Tongue (tissue), 2 donors: Measurements from ENCODE around the gene ZNF76. TPM values are rescaled to one million over a fixed set of nuclear protein-coding genes. Genes with fewer than 3 reads are reported as not detected.
"Not testable (repeated sequence)": the region's sequence is repeated elsewhere in the genome, so short reads cannot be mapped to it uniquely, and the experiment has no call there.

Experiments
- DNase-seq: peaks from one replicate; pipeline ENCODE4 v3.0.0-alpha.2; 2015
- total RNA-seq: library from RNA; depleted of rRNA; stranded (reverse); fragments of >200 nt; gene quantifications from one replicate; pipeline ENCODE4 v1.2.3, GENCODE V29; 2014

The ZNF76 gene
- total RNA-seq, 1 donor from 2014 or later, result 19.6 TPM

- no peak for DNase-seq
Observed at GRCh38 chr6:35300848-35301247, 41.3 kb downstream of the ZNF76 start.

- no peak for DNase-seq
Observed at GRCh38 chr6:35302604-35303241, 43.2 kb downstream of the ZNF76 start.

GRCh38 chr6:35304299-35304698, 44.8 kb downstream of the ZNF76 start:
- DNase-seq, result no peak

- DNase-seq, result no peak
Observed at GRCh38 chr6:35305117-35305516, 45.6 kb downstream of the ZNF76 start.

GRCh38 chr6:35307138-35307537, 47.6 kb downstream of the ZNF76 start:
- DNase-seq, result not testable (repeated sequence)

- not testable (repeated sequence) for DNase-seq
Observed at GRCh38 chr6:35308543-35308942, 49.0 kb downstream of the ZNF76 start.

GRCh38 chr6:35309611-35310264, 50.2 kb downstream of the ZNF76 start:
- DNase-seq, result no peak

- DNase-seq, result no peak
Observed at GRCh38 chr6:35310265-35310831, 50.8 kb downstream of the ZNF76 start.

- no peak for DNase-seq
Observed at GRCh38 chr6:35311390-35312075, 52.0 kb downstream of the ZNF76 start.

GRCh38 chr6:35312076-35312800, 52.7 kb downstream of the ZNF76 start:
- no peak for DNase-seq

- no peak for DNase-seq
Observed at GRCh38 chr6:35312807-35313206, 53.3 kb downstream of the ZNF76 start.

- peak; percentile 61 for DNase-seq
Observed at GRCh38 chr6:35317483-35318195, 58.1 kb downstream of the ZNF76 start.

GRCh38 chr6:35318196-35319171, 58.9 kb downstream of the ZNF76 start:
- peak; percentile 93 for DNase-seq

GRCh38 chr6:35319346-35320030, 60.0 kb downstream of the ZNF76 start:
- no peak for DNase-seq

- no peak for DNase-seq
Observed at GRCh38 chr6:35320031-35320410, 60.5 kb downstream of the ZNF76 start.

- no peak for DNase-seq
Observed at GRCh38 chr6:35321091-35321490, 61.6 kb downstream of the ZNF76 start.

GRCh38 chr6:35327349-35328027, 68.0 kb downstream of the ZNF76 start:
- DNase-seq, result peak; percentile 59

GRCh38 chr6:35328108-35328723, 68.7 kb downstream of the ZNF76 start:
- no peak for DNase-seq

- DNase-seq, result not testable (repeated sequence)
Observed at GRCh38 chr6:35328965-35329364, 69.4 kb downstream of the ZNF76 start.
